H9 (cell line): ENCODE measurements around the gene MYO5B. TPM values are rescaled to one million over a fixed set of nuclear protein-coding genes. Genes with fewer than 3 reads are reported as not detected.

ENCODE experiments used
- DNase-seq: peaks from one replicate; pipeline ENCODE4 v3.0.0-alpha.2; 2017
- H2AFZ ChIP-seq: one replicate; pipeline ENCODE4 v1.6.1; 2013; ENCODE audit warnings: mild to moderate bottlenecking, low read length, control low read depth, moderate library complexity
- H2AK5ac ChIP-seq: 2 replicates; pipeline ENCODE4 v1.6.1; 2013; ENCODE audit warnings: low read length, control low read depth, mixed read lengths; ENCODE audit not compliant: insufficient read length
- H2BK120ac ChIP-seq: one replicate; pipeline ENCODE4 v1.6.1; 2013; ENCODE audit warnings: low read depth, mild to moderate bottlenecking, low read length, control low read depth, inconsistent platforms; ENCODE audit not compliant: poor library complexity, severe bottlenecking
- H2BK12ac ChIP-seq: 2 replicates; pipeline ENCODE4 v1.6.1; 2013; ENCODE audit warnings: low read length, control low read depth, mixed read lengths, low read depth; ENCODE audit not compliant: insufficient read length
- H2BK15ac ChIP-seq: 2 replicates; pipeline ENCODE4 v1.6.1; 2013; ENCODE audit warnings: low read depth, low read length, control low read depth
- H2BK20ac ChIP-seq: one replicate; pipeline ENCODE4 v1.6.1; 2013; ENCODE audit warnings: low read depth, mild to moderate bottlenecking, low read length, control low read depth, inconsistent platforms; ENCODE audit not compliant: poor library complexity, severe bottlenecking
- H2BK5ac ChIP-seq: 2 replicates; pipeline ENCODE4 v1.6.1; 2013; ENCODE audit warnings: low read length, control low read depth, mixed read lengths; ENCODE audit not compliant: insufficient read length
- H3K14ac ChIP-seq: 2 replicates; pipeline ENCODE4 v1.6.1; 2013; ENCODE audit warnings: low read length, control low read depth; ENCODE audit not compliant: insufficient read depth
- H3K18ac ChIP-seq: 2 replicates; pipeline ENCODE4 v1.6.1; 2013; ENCODE audit warnings: low read depth, mild to moderate bottlenecking, mixed read lengths, low read length, control low read depth; ENCODE audit not compliant: insufficient read length
- H3K23ac ChIP-seq: 2 replicates; pipeline ENCODE4 v1.6.1; 2013; ENCODE audit warnings: low read length, control low read depth, mixed read lengths, low read depth; ENCODE audit not compliant: insufficient read length
- H3K23me2 ChIP-seq: 2 replicates; pipeline ENCODE4 v1.6.1; 2013; ENCODE audit warnings: low read depth, mild to moderate bottlenecking, mixed read lengths, low read length, control low read depth; ENCODE audit not compliant: insufficient read length, poor library complexity, severe bottlenecking
- H3K27ac ChIP-seq: 2 replicates; pipeline ENCODE4 v1.5.1; 2013; ENCODE audit warnings: low read length, control low read depth, mixed read lengths, low read depth; ENCODE audit not compliant: insufficient read length
- H3K27me3 ChIP-seq: 2 replicates; pipeline ENCODE4 v1.6.1; 2013; ENCODE audit warnings: low read length, control low read depth, inconsistent platforms; ENCODE audit not compliant: insufficient read depth
- H3K4ac ChIP-seq: 2 replicates; pipeline ENCODE4 v1.6.1; 2013; ENCODE audit warnings: low read depth, mild to moderate bottlenecking, control low read depth, inconsistent platforms, low read length, moderate library complexity
- H3K4me1 ChIP-seq: 2 replicates; pipeline ENCODE4 v1.6.1; 2013; ENCODE audit warnings: low read length, control low read depth, inconsistent platforms; ENCODE audit not compliant: insufficient read depth
- H3K4me2 ChIP-seq: 2 replicates; pipeline ENCODE4 v1.6.1; 2013; ENCODE audit warnings: low read length, control low read depth, mixed read lengths; ENCODE audit not compliant: insufficient read length, insufficient read depth
- H3K56ac ChIP-seq: 2 replicates; pipeline ENCODE4 v1.6.1; 2013; ENCODE audit warnings: low read depth, mild to moderate bottlenecking, mixed read lengths, low read length, control low read depth; ENCODE audit not compliant: insufficient read length
- H3K79me1 ChIP-seq: 2 replicates; pipeline ENCODE4 v1.6.1; 2013; ENCODE audit warnings: low read depth, mild to moderate bottlenecking, moderate library complexity, low read length, control low read depth, inconsistent platforms; ENCODE audit not compliant: insufficient read depth, poor library complexity, severe bottlenecking
- H3K79me2 ChIP-seq: 2 replicates; pipeline ENCODE4 v1.6.1; 2013; ENCODE audit warnings: low read length, control low read depth, inconsistent platforms; ENCODE audit not compliant: insufficient read depth
- H3K9ac ChIP-seq: 2 replicates; pipeline ENCODE4 v1.6.1; 2013; ENCODE audit warnings: low read length, control low read depth, mixed read lengths; ENCODE audit not compliant: insufficient read length; ENCODE audit errors: extremely low read depth
- H3K9me3 ChIP-seq: one replicate; pipeline ENCODE4 v1.6.1; 2013; ENCODE audit warnings: low read depth, low read length, inconsistent platforms; ENCODE audit not compliant: control insufficient read depth
- H3T11ph ChIP-seq: one replicate; pipeline ENCODE4 v1.6.1; 2013; ENCODE audit warnings: mild to moderate bottlenecking, low read length, control low read depth, inconsistent platforms
- H4K20me1 ChIP-seq: one replicate; pipeline ENCODE4 v1.6.1; 2013; ENCODE audit not compliant: control insufficient read depth, insufficient read length, insufficient read depth
- H4K5ac ChIP-seq: 2 replicates; pipeline ENCODE4 v1.6.1; 2013; ENCODE audit warnings: low read depth, mild to moderate bottlenecking, mixed read lengths, low read length, control low read depth; ENCODE audit not compliant: insufficient read length
- H4K8ac ChIP-seq: replicated peaks from 2 replicates; pipeline ENCODE4 v1.6.1; 2013; ENCODE audit warnings: low read length, control low read depth, mixed read lengths, low read depth; ENCODE audit not compliant: insufficient read length
- H4K91ac ChIP-seq: 2 replicates; pipeline ENCODE4 v1.6.1; 2013; ENCODE audit warnings: low read depth, mild to moderate bottlenecking, moderate library complexity, mixed read lengths, low read length, control low read depth; ENCODE audit not compliant: insufficient read length
- H3K27ac Mint-ChIP-seq, 3 experiments: 2 replicates in 2 of 3; 3 replicates in 1 of 3; pipeline ENCODE4 v1.8.0; 2020 to 2021; ENCODE audit warnings: mixed read lengths in 3 of 3, mild to moderate bottlenecking in 1 of 3, moderate library complexity in 1 of 3
- H3K27me3 Mint-ChIP-seq: 2 replicates; pipeline ENCODE4 v1.8.0; 2021; ENCODE audit warnings: low read depth, mild to moderate bottlenecking, moderate library complexity, mixed read lengths
- H3K36me3 Mint-ChIP-seq, 3 experiments: 2 replicates in 2 of 3; 3 replicates in 1 of 3; pipeline ENCODE4 v1.8.0; 2020 to 2021; ENCODE audit warnings: low read depth in 3 of 3, mixed read lengths in 3 of 3; ENCODE audit not compliant: insufficient read depth in 1 of 3
- H3K4me1 Mint-ChIP-seq, 2 experiments: 2 replicates each; pipeline ENCODE4 v1.8.0; 2020; ENCODE audit warnings: mixed read lengths in 2 of 2
- H3K4me3 Mint-ChIP-seq, 2 experiments: 2 replicates in 1 of 2; 3 replicates in 1 of 2; pipeline ENCODE4 v1.8.0; 2020 to 2021; ENCODE audit warnings: mild to moderate bottlenecking in 2 of 2, mixed read lengths in 2 of 2, moderate library complexity in 1 of 2
- H3K9me3 Mint-ChIP-seq, 2 experiments: 2 replicates in 1 of 2; 3 replicates in 1 of 2; pipeline ENCODE4 v1.8.0; 2020; ENCODE audit warnings: mild to moderate bottlenecking in 2 of 2, mixed read lengths in 2 of 2, moderate library complexity in 1 of 2
- WGBS: extraction: QIAGEN DNeasy Blood & Tissue Kit; methylation state at CpG from one replicate; pipeline ENCODE4 v1.1.7; 2013; ENCODE audit warnings: missing lambda C conversion rate, low lambda C conversion rate, mixed read lengths; ENCODE audit not compliant: insufficient read length; ENCODE audit errors: extremely low coverage; 5-methylcytosine and 5-hydroxymethylcytosine counted together
- total RNA-seq: library from RNA; stranded (reverse); gene quantifications from 2 replicates; pipeline ENCODE4 v1.2.1, GENCODE V29; 2021
- TF ChIP-seq, protein P1 (sequence below): fragments of 200-600 bp; sonication (generic); conservative IDR thresholded peaks from 3 replicates; pipeline ENCODE4 v1.8.0; 2021; ENCODE audit warnings: antibody characterized with exemption, mild to moderate bottlenecking

Gene MYO5B
- total RNA-seq, 1 experiment from 2014 or later = 9.3 TPM

DNA sequence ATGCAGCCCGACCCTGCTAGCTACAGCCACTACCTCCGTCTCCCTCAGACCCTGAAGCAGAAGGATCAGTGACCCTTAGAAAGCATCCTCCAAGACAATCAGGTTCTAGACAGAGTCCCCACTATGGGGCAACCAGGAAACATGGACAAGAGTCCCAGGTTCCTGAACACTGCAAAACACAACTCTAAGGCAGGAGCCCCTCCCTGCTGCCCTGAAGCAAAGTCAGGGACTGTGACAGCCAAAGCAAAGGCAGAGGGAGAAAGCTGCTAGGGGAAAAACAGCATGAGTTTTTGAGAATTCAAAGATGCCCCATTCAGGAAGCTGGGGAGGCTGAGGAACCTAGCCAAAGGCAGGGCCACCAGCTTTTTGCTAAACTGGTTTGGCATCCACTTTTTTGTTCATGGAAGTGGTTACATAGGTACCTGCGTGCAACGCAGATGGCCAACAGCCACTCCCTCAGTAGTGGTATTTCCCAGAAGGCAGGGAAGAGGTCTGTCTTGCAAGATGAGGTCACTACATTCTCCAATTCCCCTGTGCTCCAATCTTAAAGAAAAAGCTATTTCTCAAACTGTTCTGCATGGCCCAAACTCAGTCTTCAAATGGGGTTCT is 33.2 kb downstream of the MYO5B start:
- TF ChIP-seq, protein P1, sequence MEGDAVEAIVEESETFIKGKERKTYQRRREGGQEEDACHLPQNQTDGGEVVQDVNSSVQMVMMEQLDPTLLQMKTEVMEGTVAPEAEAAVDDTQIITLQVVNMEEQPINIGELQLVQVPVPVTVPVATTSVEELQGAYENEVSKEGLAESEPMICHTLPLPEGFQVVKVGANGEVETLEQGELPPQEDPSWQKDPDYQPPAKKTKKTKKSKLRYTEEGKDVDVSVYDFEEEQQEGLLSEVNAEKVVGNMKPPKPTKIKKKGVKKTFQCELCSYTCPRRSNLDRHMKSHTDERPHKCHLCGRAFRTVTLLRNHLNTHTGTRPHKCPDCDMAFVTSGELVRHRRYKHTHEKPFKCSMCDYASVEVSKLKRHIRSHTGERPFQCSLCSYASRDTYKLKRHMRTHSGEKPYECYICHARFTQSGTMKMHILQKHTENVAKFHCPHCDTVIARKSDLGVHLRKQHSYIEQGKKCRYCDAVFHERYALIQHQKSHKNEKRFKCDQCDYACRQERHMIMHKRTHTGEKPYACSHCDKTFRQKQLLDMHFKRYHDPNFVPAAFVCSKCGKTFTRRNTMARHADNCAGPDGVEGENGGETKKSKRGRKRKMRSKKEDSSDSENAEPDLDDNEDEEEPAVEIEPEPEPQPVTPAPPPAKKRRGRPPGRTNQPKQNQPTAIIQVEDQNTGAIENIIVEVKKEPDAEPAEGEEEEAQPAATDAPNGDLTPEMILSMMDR = no peak
- no peaks in the 10 kb centered on the region for H3K79me2 ChIP-seq
- no peak overlapping the region for H3K23ac ChIP-seq
- H3K4me3 Mint-ChIP-seq = no peak overlapping the region
- no peak overlapping the region for H3T11ph ChIP-seq
- H3K27me3 Mint-ChIP-seq = peaks cover 1% of the 10 kb centered on the region; the same call in 1 of the 2 replicates
- no peak overlapping the region for H2BK20ac ChIP-seq
- peaks cover 38 to 39% of the 10 kb centered on the region in 2 experiments for H3K4me1 Mint-ChIP-seq
- no peak overlapping the region for H3K9ac ChIP-seq
- H3K9me3 Mint-ChIP-seq = no peaks in the 10 kb centered on the region
- peaks cover 9% of the 10 kb centered on the region; the same call in 1 of the 2 replicates for H3K4me1 ChIP-seq
- H3K4ac ChIP-seq = no peak overlapping the region
- no peak overlapping the region for H4K91ac ChIP-seq
- no peaks in the 10 kb centered on the region for H3K23me2 ChIP-seq
- H2BK120ac ChIP-seq = no peak overlapping the region
- no peak overlapping the region for H2AFZ ChIP-seq
- no peaks in the 10 kb centered on the region for H3K36me3 Mint-ChIP-seq
- no peaks in the 10 kb centered on the region for H3K9me3 ChIP-seq
- no peak overlapping the region for H2BK12ac ChIP-seq
- H3K14ac ChIP-seq = no peak overlapping the region
- no peak overlapping the region for H3K27ac ChIP-seq
- whole genome bisulfite sequencing = no CpG with 5 or more reads among the region's 4 CpGs
- H3K18ac ChIP-seq = no peak overlapping the region
- H3K79me1 ChIP-seq = no peaks in the 10 kb centered on the region
- no peak overlapping the region for H2AK5ac ChIP-seq
- no peak overlapping the region for H2BK15ac ChIP-seq
- no peak overlapping the region for H4K5ac ChIP-seq
- H4K8ac ChIP-seq = no peak overlapping the region
- H3K27me3 ChIP-seq = no peaks in the 10 kb centered on the region
- no peaks in the 10 kb centered on the region for H4K20me1 ChIP-seq
- H3K4me2 ChIP-seq = no peak overlapping the region
- no peak for DNase-seq
- H2BK5ac ChIP-seq = no peak overlapping the region
- no peak overlapping the region for H3K27ac Mint-ChIP-seq
- H3K56ac ChIP-seq = no peak overlapping the region
